GM19238 (cell line): ENCODE data around the gene LTC4S.
A peak's percentile ranks its signal among the peaks of the same experiment; 100 is the strongest.

Source experiments
- DNase-seq: peaks from one replicate; pipeline ENCODE4 v3.0.0; 2011; ENCODE audit warnings: low spot score; ENCODE audit not compliant: insufficient read length

LTC4S gene

DNA sequence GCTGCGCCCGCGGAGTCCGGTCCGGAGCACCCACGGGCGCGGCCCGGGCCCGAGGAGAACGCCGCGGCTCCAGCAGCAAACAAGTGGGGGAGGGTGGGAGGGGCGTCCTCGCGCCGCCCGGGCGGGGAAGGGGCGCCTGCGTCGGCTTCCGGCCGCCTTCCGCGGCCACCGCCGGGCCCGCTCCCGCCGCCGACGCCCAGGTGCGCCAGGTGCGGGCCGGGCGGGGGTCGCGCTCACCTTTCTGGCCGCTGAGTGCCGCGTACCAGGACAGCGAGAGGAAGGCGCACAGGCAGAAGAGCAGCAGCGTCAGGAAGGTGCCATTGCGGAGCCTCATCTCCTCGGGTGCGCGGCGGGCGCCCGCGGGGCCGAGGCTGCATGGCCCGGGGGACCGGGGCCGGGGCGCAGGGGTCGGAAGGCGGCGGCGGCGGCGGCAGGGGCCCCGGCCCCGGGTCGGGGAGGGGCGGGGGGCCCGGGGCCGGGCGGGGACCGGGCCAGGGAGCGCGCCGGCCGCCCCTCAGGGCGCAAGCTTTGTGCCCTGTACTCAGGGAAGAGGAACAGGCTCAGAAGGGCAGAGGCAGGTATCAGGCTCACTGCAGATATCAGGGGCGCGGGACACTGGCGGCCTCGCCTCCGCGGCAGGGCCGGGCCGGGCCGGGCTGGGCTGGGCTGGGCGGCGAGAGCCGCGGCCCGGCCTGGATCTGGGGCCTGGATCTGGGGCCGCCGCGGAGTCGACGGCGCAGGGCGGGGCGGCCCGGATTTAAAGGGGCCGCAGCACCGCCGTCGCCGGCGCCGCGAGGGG, 12.7 kb downstream of the LTC4S start, which contains the start of gene MGAT4B:
Gene MGAT4B (minus strand): TSS at position 617 of the 799 bp plus-strand sequence. CDS start 283 bp downstream, at position 334.
- DNase-seq: peak; percentile 96

DNA sequence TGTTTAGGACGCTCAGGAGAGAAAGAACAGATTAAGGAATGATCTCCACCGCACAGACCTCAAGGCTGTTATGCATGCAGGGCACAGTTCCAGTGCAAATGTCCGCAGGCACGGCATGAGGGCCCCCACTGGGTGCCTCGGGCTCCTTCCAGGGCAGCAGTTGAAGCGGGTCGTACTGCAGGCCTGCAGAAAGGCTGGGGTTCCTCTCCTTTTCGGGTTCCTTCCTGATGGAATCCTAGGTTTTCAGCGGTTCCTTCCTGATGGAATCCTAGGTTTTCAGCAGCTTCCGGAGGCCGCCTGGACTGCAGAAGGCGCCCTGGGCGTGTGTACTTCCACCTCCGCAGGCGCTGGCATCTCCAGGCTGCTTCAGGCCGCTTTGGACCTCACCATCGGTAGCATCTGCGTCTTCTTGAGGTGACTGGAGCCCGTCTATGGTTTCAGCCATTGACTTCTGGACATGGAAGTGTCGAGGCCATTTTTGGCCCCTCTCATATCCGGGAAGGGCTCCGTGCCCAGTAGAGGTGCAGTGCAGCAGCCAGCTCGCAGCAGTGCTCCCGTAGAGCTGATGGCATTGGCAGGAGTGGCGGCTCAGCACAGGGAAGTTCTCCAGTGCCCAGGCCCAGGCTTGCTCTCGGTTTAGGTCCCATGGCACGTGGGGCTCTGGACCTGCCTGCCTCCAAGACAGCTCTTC, 18.5 kb downstream of the LTC4S start:
- DNase-seq: no peak

DNA sequence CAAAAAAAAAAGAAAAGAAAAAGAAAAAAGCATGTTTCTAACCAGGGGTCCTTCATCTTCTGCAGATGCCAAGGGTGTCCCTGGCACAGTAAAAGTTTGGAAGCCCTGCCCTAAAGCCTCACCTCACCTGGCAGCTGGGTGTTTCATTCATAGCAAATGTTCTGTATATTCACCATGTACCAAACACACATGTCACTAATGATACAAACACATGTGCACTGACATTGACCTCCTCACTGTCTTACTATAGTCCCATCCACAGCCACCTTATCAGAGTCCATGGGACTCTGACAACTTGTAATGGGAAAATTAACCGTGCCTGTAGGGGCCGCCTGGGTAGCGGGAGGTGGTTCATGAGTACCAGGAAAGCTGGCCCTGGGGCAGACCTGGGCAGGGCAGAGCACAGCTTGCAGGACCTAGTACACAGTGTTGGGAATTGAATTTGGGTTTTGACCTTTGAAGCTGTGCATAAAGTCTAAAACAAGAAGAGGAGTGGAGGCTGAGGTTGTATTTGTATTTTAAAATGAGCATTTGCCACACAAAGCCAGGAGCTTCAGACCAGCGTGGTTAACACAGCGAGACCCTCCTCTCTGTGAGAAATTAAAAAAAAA, 19.3 kb downstream of the LTC4S start:
- DNase-seq: no peak

DNA sequence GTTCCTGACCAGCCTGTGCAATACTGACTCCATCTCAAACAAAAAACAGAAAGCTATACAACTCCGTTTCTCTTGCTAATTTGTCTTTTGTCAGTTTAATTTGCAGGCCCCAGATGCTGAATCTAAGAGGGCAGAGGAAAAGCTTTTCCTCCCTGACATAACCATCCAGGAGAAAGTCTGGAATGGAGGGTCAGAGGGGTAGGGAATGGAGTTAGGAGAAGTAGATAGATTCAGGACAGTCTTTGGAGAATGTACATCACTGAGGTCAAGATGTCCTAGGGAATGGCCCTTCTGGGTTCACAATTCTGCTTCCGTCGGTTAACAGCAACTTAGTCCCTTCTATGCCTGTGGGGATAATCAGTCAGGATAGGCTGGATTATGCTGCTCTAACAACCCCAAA, 20.3 kb downstream of the LTC4S start:
- DNase-seq: no peak

DNA sequence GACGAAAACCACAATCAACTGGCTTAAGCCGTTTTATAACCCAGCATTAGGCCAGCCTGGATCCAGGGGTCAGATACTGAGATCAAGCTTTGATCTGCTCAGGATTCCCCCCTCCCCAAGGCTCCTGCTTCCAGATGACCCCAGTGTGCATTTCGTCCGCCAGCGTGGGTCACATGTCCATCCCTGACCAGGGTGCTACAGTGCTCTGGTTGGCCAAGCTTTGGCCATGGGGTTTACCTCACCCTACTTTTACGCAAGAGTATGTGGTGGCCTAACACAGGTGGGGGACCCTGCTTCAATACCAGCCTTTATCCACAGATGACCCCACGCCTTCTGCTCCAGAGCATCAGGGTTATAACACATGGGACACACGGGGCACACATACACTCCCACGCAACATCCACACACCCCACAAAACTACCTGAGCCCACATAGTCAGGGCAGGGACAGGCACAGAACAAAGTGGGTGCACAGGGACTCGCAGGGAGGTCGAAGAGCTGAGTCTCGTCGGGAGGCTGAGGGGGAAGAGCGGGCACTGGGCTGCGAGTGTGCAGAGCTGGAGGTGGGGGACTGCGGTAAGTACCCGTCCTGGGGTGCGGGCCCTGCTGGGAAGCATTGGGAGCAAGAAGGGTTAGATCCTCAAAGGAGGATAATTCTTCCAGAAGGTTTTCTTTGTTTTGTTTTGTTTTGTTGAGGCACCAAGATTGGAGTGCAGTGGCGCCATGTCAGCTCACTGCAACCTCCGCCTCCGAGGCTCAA, 21.9 kb downstream of the LTC4S start:
- no peak for DNase-seq

DNA sequence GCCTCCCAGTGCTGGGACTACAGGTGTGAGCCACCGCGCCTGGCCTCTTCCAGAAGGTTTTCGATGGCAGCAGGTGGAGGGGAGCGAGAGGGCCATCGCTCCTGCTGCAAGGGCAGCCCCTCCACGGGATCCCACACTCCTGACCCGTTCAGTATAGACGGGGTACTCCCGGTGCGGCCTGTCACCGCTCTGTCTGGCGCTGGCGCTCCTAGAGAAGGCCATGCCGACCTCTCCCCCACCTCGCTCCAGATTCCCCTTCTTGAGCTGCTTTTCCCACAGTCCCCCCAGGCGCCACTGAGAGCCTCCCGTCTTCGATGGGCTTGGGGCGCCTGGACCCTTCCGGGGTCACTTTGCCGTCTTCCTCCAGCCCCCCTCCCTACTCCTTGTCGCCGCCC, 22.6 kb downstream of the LTC4S start:
- DNase-seq: no peak

DNA sequence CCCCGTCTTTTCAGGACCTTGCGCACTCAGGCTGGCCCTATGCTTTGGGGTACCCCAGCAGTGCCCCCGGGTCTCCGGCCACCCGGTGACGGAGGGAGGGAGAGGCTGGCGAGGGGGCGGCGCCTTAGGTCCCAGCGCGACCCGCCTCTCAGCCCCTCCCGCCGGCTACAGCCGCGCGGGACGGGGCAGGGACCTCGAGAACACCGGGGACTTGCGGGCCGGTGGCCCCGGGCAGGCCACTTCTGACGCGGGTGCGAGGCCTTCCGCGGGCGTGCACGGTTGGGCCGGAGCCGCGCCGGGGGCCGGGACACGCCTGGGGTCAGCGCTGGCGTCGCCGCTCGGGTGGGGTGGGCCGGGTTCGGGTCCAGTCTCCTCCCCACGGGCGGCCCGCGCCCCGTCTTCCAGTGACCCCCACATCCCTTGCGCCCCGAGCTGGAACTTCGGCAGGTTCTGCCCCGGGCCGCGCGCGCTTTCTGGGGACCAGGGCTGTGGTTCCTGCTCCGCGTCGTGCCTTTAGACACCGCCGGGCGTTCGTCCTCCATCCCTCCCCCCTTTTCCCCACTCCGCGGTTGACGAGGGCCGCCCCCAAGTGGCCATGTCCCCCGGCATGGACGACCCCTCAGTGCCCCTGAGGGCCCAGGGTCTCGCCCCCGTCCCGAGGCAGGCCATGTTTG, 23.1 kb downstream of the LTC4S start:
- DNase-seq: peak; percentile 16

DNA sequence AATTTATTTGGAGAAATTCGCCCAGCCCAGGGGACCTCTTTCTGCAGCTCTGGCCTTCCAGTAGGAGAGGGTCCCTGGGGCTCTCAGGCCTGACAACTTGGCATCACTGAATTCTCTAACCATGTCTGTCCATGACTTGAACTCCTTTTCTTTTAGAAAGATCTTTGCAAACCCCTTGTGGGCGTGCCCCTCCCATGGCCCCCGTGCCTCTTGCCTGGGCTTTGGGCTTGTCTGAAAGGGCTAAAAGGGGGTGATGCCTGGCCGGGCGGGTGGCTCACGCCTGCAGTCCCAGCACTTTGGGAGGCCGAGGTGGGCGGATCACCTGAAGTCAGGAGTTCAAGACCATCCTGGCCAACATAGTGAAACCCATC, 23.7 kb downstream of the LTC4S start:
- DNase-seq: no peak

DNA sequence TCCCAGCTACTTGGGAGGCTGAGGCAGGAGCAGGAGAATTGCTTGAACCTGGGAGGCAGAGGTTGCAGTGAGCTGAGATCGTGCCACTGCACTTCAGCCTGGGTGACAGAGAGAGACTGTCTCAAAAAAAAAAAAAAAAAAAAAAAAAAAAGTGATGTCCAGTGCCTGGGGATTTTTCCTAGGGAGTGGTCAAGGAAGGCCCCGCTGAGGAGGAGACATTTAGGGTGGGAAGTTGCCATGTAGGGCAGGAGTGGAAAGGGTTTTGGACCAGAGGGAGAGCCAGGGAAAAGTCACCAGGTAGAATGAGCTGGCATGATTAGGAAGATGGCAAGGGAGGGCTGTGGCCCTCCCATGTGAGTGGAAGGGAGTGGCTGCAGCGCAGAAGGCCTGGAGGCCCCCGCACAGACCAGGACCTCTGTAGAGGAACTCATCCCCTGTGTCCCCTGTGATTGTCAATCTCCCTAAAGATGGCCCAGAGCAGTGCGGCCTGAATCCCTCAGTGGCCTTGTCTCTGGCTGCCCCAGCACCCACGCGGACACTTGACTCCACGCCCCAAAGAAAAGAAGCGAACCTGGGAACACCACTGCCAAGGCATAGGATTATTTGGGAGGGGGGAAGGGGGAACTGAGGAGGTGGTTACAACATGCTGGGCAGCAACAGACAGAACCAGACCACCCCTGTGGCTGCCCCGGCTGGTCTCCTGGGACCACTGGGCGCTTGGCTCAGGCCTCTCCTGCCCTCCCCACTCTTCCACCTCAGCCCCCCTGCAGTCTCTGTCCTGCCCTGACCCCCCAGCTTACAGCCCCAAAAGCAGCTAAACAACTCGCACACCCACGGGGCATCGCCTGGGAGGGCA, 24.3 kb downstream of the LTC4S start:
- DNase-seq: no peak

DNA sequence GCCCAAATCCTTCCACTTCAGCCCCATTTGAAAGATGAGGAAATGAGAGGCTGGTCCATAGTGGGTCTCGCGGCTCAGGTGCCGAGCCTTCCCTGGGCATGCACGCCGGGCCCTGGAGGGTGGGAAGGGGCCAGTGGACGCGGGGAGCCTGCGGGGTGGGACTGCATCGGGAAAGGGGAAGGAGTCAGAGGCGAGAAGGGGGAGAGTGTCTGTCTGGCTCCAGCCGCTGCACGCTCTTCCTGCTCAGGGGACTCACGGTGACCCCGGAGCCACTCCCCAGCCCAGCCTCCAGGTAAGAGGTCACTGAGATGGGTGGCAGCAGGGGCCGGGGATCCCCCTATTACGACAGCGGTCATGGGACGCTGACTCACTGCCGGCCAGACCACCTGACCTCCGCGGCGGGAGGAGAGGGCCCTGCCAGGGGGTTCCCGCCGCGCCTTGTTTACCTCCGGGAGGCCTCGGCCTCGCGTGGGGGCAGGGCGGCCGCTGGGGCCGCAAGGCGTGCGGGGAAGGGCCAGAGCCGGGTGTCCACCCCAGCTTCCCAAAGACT, 25.0 kb downstream of the LTC4S start:
- peak; percentile 91 for DNase-seq

DNA sequence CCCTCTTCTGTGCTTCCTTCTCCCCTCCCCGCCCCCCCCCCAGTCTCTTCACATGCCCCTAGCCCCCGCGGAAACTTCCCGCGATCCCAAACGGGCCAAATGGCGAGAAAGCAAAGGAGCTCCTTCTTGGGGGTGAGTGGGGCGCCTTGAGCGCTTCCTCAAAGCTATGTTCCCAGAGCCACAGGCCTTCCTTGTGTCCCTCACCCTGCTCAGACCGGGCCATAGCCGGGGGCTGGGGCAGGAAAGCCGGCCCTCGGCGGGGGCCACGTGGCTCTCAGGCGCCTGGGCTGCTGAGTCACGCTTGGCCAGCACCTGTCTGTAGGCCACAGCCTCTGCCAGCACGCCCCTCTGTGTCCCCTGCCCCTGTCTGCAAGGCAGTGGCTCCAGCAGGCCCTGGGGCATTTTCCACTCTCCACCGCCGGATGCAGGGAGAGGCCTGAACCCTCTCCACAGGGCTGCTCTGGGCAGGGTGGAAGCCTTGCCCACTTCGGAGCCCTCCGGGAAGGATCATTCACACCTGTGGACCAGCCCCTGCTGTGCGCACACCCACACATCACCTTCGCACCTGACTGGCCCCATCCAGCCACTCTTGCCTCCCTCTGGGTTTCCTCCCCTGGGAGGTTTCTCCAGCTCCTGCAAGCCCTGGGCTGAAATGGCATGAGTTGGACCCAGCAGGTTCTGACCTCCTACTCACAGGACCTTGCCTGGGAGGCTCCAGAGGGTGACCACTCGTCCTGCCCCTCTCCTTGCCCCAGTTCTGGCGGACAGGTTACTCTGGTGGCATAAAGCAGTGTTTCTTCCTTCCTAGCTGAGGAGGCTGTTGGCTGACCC, 25.7 kb downstream of the LTC4S start:
- DNase-seq: no peak

DNA sequence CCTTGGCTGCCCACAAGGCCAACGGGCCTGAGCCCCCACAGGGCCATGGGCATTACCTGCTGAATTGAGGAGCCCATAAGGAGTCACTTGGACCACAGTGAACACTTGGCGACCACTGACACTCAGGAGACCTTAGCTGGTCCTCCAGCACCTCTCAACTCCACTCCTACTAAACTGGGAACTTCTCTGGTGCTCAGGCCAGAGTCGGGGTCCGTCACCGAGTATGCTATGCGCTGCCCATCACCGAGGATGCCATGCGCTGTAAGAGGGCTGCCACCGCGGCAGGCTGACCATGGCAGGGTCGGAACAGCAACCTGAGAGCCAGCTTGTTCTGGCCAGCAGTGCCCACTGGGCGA, 26.3 kb downstream of the LTC4S start:
- DNase-seq: no peak

DNA sequence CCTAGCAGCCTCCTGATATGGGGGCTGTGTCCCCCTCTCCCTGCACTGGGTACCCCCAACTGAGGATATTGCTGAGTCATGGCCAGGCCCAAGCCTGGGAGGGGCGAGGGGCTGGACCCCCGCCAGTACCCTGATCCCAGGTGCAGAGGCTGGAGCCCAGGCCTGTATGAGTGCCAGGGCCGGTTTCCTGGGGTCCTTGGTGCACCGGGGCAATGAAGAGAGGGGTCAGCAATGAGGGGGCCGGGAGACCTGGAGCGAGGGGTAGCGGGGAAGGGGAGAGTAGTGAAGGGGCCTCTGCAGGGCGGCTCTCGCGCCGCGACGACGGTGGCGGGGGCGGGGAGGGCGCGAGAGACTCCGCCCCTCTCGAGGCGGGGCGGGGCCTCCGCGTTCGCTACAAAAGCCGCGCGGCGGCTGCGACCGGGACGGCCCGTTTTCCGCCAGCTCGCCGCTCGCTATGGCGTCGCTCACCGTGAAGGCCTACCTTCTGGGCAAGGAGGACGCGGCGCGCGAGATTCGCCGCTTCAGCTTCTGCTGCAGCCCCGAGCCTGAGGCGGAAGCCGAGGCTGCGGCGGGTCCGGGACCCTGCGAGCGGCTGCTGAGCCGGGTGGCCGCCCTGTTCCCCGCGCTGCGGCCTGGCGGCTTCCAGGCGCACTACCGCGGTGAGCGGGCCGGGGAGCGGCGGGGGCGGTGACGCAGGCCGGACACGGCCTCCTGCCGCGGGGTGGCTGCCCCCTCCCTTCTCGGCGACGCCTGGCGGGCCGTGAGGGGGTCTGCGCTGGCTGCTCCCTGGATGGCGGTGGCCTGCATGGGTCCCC, 26.9 kb downstream of the LTC4S start, which contains the start of gene SQSTM1:
Gene SQSTM1 (plus strand): TSS at position 423 of the 815 bp plus-strand sequence. CDS start 32 bp downstream, at position 455.
- peak; percentile 74 for DNase-seq

DNA sequence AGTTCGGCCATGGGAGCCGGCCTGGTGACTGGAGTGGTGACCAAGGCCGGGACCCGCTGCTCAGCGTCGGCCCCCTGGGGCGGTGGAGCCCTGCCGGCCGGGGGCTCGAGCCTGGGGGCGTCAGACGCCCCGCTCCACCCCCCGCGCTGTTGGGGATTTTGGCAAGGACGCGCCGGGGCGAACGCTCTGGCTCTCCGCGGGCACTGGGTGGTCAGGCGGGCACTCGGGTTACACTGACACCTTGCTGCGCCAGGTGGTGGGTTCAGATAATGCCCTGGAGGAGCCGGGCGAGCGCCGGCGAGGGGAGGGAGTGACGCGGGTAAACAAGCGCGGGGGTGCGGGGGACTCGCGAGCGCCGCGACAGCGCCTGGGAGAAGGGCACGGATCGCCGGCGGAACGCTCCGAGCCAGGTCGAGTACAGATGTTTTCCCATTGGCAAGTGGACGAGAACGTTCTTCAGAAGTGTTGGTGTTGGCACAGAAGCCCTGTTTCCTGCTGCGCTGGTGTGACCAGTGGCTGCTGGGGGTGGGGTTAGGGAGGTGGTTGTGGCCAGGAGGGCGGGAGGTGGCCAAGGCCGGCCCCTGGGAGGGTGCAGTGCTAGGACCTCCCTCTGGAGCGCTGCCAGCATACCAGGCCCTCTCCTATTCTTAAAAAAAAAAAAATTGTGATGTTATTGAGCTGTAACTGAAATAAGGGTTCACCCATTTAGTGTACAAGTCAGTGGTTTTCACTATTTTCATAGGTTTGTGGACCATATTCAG, 27.7 kb downstream of the LTC4S start:
- peak; percentile 95 for DNase-seq

DNA sequence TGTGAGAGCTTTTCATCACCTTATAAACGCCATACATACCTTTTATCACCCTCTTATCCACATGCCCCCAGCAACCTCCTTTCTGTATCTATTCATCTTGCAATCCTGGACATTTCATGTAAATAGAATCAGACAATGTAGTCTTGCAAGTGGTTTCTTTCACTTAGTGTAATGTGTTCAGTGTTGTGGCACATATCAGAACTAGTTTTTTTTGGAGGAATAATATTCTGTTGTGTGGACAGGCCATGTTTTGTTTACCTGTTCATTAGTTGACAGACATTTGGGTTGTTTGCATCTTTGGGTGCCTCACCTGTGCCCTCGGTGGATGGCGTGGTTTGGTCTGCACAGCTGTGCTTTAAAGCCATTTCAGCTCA, 28.3 kb downstream of the LTC4S start:
- DNase-seq: no peak

DNA sequence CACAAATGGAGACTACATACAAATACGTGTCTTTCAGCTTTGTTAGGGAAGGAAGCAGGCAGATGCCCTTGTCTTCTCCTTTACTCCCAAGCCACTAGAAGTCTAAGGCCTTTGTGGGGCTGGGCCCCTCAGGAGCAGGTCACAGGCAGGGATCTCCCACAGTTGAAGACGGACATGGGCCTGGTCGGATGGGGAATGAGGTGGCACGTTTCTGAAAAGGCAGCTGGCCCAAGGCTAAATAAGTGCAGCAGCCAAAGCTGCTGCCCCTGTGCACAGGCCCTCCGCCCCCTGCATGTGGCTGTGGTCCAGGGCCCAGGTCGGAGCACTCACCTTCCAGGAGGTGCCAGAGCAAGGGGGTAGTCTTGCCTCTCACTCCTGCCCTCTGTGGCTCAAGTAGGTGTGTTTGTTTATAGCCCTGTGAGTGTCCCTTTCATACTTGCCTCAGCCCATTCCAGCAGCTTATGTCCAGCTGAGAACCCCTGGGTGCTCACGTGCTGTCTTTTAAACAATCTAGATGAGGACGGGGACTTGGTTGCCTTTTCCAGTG, 28.7 kb downstream of the LTC4S start:
- DNase-seq: no peak
